ENCODE results near the gene PDGFD. TPM values are rescaled to one million over a fixed set of nuclear protein-coding genes. Genes with fewer than 3 reads are reported as not detected.

PDGFD gene
- total and polyA plus RNA-seq, 2 donors (not counting 1 experiment from before 2014, with no cell fraction given) = 1.3 TPM

DNA sequence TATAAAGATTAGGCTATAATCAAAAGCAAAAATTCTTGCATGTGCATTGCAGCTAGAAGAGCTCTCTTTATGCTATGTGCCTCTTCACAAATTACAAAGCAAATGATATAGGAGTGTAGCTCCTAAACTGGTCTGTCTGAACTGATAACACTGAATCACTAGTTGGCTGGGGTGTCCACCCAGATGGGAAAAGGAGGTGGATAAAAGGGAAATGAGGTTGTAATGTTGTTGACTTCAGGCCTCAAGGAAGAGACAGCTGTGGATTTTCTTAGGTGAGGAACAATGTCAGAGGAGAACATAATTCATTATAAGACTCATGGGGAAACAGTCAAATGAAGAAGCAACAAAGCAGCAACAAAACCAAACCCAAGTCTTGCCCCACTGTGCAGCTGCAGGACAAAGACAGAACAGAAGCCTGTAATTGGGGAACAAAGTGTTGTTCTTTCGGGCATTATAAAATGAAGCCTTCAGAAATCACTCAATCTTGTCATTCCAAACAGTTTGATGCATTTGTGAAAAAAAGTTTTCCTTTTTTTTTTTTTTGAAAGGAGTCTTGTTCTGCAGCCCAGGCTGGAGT, 257.6 kb downstream of the PDGFD start:
- no peak overlapping the region for H3K27ac ChIP-seq (ENCODE audit: insufficient read depth, low read length)
- H3K79me2 ChIP-seq (ENCODE audit: control insufficient read depth, insufficient read depth, low read length) = no peaks in the 10 kb centered on the region
- no peaks in the 10 kb centered on the region for H3K36me3 ChIP-seq (ENCODE audit: control insufficient read depth, insufficient read depth, low read length)
- H3K9ac ChIP-seq (ENCODE audit: insufficient read depth, low read length) = no peak overlapping the region
- TF ChIP-seq, protein P1, sequence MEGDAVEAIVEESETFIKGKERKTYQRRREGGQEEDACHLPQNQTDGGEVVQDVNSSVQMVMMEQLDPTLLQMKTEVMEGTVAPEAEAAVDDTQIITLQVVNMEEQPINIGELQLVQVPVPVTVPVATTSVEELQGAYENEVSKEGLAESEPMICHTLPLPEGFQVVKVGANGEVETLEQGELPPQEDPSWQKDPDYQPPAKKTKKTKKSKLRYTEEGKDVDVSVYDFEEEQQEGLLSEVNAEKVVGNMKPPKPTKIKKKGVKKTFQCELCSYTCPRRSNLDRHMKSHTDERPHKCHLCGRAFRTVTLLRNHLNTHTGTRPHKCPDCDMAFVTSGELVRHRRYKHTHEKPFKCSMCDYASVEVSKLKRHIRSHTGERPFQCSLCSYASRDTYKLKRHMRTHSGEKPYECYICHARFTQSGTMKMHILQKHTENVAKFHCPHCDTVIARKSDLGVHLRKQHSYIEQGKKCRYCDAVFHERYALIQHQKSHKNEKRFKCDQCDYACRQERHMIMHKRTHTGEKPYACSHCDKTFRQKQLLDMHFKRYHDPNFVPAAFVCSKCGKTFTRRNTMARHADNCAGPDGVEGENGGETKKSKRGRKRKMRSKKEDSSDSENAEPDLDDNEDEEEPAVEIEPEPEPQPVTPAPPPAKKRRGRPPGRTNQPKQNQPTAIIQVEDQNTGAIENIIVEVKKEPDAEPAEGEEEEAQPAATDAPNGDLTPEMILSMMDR (conservative IDR thresholded peaks at IDR 0.05 in 1 of 2, IDR thresholded peaks at IDR 0.05 in 1 of 2; ENCODE audit: low read depth in 1 of 2, low read length in 2 of 2) = no peak
- TF ChIP-seq EZH2 (IDR thresholded peaks at IDR 0.05; ENCODE audit: low read length, missing control alignments) = no peak
- DNase-seq (ENCODE audit: low read depth in 2 of 2) = no peak
- no peaks in the 10 kb centered on the region for H3K27me3 ChIP-seq (ENCODE audit: control insufficient read depth, insufficient read depth, low read length)
- no peaks in the 10 kb centered on the region for H4K20me1 ChIP-seq (ENCODE audit: control insufficient read depth, extremely low read depth, insufficient read depth, low read length)
- no peaks in the 10 kb centered on the region for H3K9me3 ChIP-seq (ENCODE audit: control insufficient read depth, insufficient read depth, low read depth, low read length)
- no peak overlapping the region for H2AFZ ChIP-seq (ENCODE audit: low read length)
- no peak overlapping the region for H3K4me2 ChIP-seq (ENCODE audit: extremely low read depth, insufficient read depth, low read length)
- H3K4me3 ChIP-seq (replicated peaks in 1 of 4; ENCODE audit: control extremely low read depth in 1 of 4, insufficient read depth in 1 of 4, low read depth in 3 of 4, low read length in 4 of 4) = no peak overlapping the region
- no peaks in the 10 kb centered on the region for H3K4me1 ChIP-seq (ENCODE audit: control insufficient read depth, extremely low read depth, insufficient read depth, low read length)

DNA sequence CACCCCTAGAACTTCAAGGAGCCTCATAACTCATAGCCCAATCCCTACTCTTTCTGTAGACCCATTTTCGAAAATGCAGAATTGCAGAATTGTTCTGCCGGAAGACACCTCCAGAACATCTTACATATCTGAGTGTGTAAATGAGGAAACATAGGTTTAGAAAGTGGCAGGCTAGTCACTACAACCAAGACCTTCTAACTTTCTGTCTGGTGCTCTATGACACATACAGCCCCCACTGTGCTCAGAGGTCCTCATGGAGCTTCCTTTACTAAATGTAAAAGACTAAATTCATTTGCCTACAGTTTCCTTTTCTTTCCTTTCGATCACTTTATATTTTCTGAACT, 259.7 kb downstream of the PDGFD start:
- H3K9ac ChIP-seq (ENCODE audit: insufficient read depth, low read length) = no peak overlapping the region
- no peak overlapping the region for H3K27ac ChIP-seq (ENCODE audit: insufficient read depth, low read length)
- no peaks in the 10 kb centered on the region for H3K36me3 ChIP-seq (ENCODE audit: control insufficient read depth, insufficient read depth, low read length)
- no peaks in the 10 kb centered on the region for H3K9me3 ChIP-seq (ENCODE audit: control insufficient read depth, insufficient read depth, low read depth, low read length)
- no peaks in the 10 kb centered on the region for H3K79me2 ChIP-seq (ENCODE audit: control insufficient read depth, insufficient read depth, low read length)
- no peaks in the 10 kb centered on the region for H4K20me1 ChIP-seq (ENCODE audit: control insufficient read depth, extremely low read depth, insufficient read depth, low read length)
- no peaks in the 10 kb centered on the region for H3K27me3 ChIP-seq (ENCODE audit: control insufficient read depth, insufficient read depth, low read length)
- no peak for DNase-seq (ENCODE audit: low read depth in 2 of 2)
- TF ChIP-seq, protein P1 (conservative IDR thresholded peaks at IDR 0.05 in 1 of 2, IDR thresholded peaks at IDR 0.05 in 1 of 2; ENCODE audit: low read depth in 1 of 2, low read length in 2 of 2) = no peak
- no peak for TF ChIP-seq EZH2 (IDR thresholded peaks at IDR 0.05; ENCODE audit: low read length, missing control alignments)
- no peak overlapping the region for H2AFZ ChIP-seq (ENCODE audit: low read length)
- H3K4me2 ChIP-seq (ENCODE audit: extremely low read depth, insufficient read depth, low read length) = no peak overlapping the region
- H3K4me3 ChIP-seq (replicated peaks in 1 of 4; ENCODE audit: control extremely low read depth in 1 of 4, insufficient read depth in 1 of 4, low read depth in 3 of 4, low read length in 4 of 4) = no peak overlapping the region
- H3K4me1 ChIP-seq (ENCODE audit: control insufficient read depth, extremely low read depth, insufficient read depth, low read length) = no peaks in the 10 kb centered on the region

- no peaks in the 10 kb centered on the region for H3K79me2 ChIP-seq (ENCODE audit: control insufficient read depth, insufficient read depth, low read length)
- no peaks in the 10 kb centered on the region for H4K20me1 ChIP-seq (ENCODE audit: control insufficient read depth, extremely low read depth, insufficient read depth, low read length)
- no peak overlapping the region for H3K9ac ChIP-seq (ENCODE audit: insufficient read depth, low read length)
- H3K9me3 ChIP-seq (ENCODE audit: control insufficient read depth, insufficient read depth, low read depth, low read length) = no peaks in the 10 kb centered on the region
- H3K4me2 ChIP-seq (ENCODE audit: extremely low read depth, insufficient read depth, low read length) = no peak overlapping the region
- H3K4me1 ChIP-seq (ENCODE audit: control insufficient read depth, extremely low read depth, insufficient read depth, low read length) = no peaks in the 10 kb centered on the region
- H3K36me3 ChIP-seq (ENCODE audit: control insufficient read depth, insufficient read depth, low read length) = no peaks in the 10 kb centered on the region
- H3K27ac ChIP-seq (ENCODE audit: insufficient read depth, low read length) = no peak overlapping the region
- no peak for DNase-seq (ENCODE audit: low read depth in 2 of 2)
- H3K27me3 ChIP-seq (ENCODE audit: control insufficient read depth, insufficient read depth, low read length) = no peaks in the 10 kb centered on the region
- no peak overlapping the region for H3K4me3 ChIP-seq (replicated peaks in 1 of 4; ENCODE audit: control extremely low read depth in 1 of 4, insufficient read depth in 1 of 4, low read depth in 3 of 4, low read length in 4 of 4)
- H2AFZ ChIP-seq (ENCODE audit: low read length) = no peak overlapping the region
- TF ChIP-seq, protein P1 (conservative IDR thresholded peaks at IDR 0.05 in 1 of 2, IDR thresholded peaks at IDR 0.05 in 1 of 2; ENCODE audit: low read depth in 1 of 2, low read length in 2 of 2) = no peak
- no peak for TF ChIP-seq EZH2 (IDR thresholded peaks at IDR 0.05; ENCODE audit: low read length, missing control alignments)
These were observed 260.2 kb downstream of the PDGFD start for GRCh38 chr11:103903621-103904323.
